Measurements from ENCODE around the gene BPIFA2. TPM values are rescaled to one million over a fixed set of nuclear protein-coding genes. Genes with fewer than 3 reads are reported as not detected.

The BPIFA2 gene
- not detected in 2 replicates for total RNA-seq

GRCh38 chr20:33167859-33168258 lies at the start of gene BPIFA2:
TSS of gene BPIFA2 (plus strand) at chr20:33168159. CDS start at chr20:33169146, 987 bp downstream.

DNA sequence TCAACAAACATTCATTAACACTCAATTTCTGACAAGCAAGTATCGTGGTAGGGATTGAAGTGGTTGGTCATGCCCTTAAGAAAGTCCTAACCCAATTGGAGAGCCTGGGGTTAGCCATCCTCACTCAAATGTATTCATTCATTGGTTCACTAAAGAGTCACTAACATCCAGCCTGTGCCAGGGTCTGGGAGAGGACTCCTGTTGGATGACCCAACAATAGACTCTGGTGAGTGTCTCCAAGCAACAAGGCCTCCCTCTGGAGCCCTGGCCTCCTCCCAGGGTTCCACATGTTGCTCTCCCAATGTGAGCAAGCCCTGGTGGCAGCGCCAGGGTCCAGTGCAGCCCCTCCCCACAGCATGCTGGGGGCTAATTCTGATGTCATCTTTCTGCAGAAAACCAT lies 49.1 kb downstream of the BPIFA2 start, which contains the start of gene BPIFA3:
Gene BPIFA3, plus strand, starts transcription at position 301 of the 400 bp plus-strand sequence. CDS start 185 bp downstream, outside the sequence.

Other genes starting within 250 kb of the BPIFA2 start
- gene SUN5, start 163.7 kb upstream of the BPIFA2 start, total RNA-seq = not detected in 2 replicates
- gene BPIFB2, start 160.5 kb upstream of the BPIFA2 start, total RNA-seq = not detected in 2 replicates
- gene BPIFB6, start 136.5 kb upstream of the BPIFA2 start, total RNA-seq = not detected in 2 replicates
- gene BPIFB3, start 114.3 kb upstream of the BPIFA2 start, total RNA-seq = not detected in 2 replicates
- not detected in 2 replicates for gene BPIFB4, start 88.5 kb upstream of the BPIFA2 start, total RNA-seq
- gene BPIFA3, start 49.2 kb downstream of the BPIFA2 start, total RNA-seq = not detected in 2 replicates
- not detected in 2 replicates for gene BPIFA1, start 67.8 kb downstream of the BPIFA2 start, total RNA-seq
- gene BPIFB1, start 115.1 kb downstream of the BPIFA2 start, total RNA-seq = not detected in 2 replicates
- 20.5 and 36.1 TPM in 2 replicates for gene CDK5RAP1, start 233.4 kb downstream of the BPIFA2 start, total RNA-seq